ENCODE measurements around the gene ASTN1.

- TF ChIP-seq EZH2 (IDR thresholded peaks at IDR 0.05) (no peak), POLR2AphosphoS5 (IDR thresholded peaks at IDR 0.05; ENCODE audit: borderline replicate concordance, low read depth, low read length) (no peak), FOXP2 (optimal IDR thresholded peaks at IDR 0.05; ENCODE audit: control extremely low read depth, extremely low read length, insufficient read depth) (no peak)
These were observed 180.8 kb downstream of the ASTN1 start for GRCh38 chr1:176983731-176984130.
